Nephron (organoid): ENCODE results near the gene TSPAN11.
"Not testable (repeated sequence)": the region's sequence is repeated elsewhere in the genome, so short reads cannot be mapped to it uniquely, and the experiment has no call there.

Experiments
- H3K27ac Mint-ChIP-seq, 3 experiments: 2 replicates each; pipeline ENCODE4 v1.8.0; 2020; ENCODE audit warnings: mixed read lengths in 3 of 3, mild to moderate bottlenecking in 2 of 3, moderate library complexity in 1 of 3
- H3K27me3 Mint-ChIP-seq: 2 replicates; pipeline ENCODE4 v1.8.0; 2021; ENCODE audit warnings: low read depth, mild to moderate bottlenecking, moderate library complexity, mixed read lengths
- H3K36me3 Mint-ChIP-seq: 2 replicates; pipeline ENCODE4 v1.8.0; 2020; ENCODE audit warnings: low read depth, mixed read lengths
- H3K4me1 Mint-ChIP-seq: 2 replicates; pipeline ENCODE4 v1.8.0; 2020; ENCODE audit warnings: mixed read lengths
- H3K4me3 Mint-ChIP-seq, 3 experiments: 2 replicates each; pipeline ENCODE4 v1.8.0; 2020; ENCODE audit warnings: mild to moderate bottlenecking in 3 of 3, mixed read lengths in 3 of 3, moderate library complexity in 2 of 3
- H3K9me3 Mint-ChIP-seq: 2 replicates; pipeline ENCODE4 v1.8.0; 2020; ENCODE audit warnings: mixed read lengths
- CTCF ChIP-seq, 3 experiments: fragments of 200-600 bp; sonication (generic); IDR thresholded peaks; one replicate each; pipeline ENCODE4 v1.5.0; 2021; ENCODE audit warnings: antibody characterized with exemption in 3 of 3; ENCODE audit not compliant: unreplicated experiment in 3 of 3

TSPAN11 gene

GRCh38 chr12:30882706-30883105, 43.8 kb upstream of the TSPAN11 start:
- peaks cover 4% of the 10 kb centered on the region for H3K36me3 Mint-ChIP-seq
- H3K4me3 Mint-ChIP-seq: no peak overlapping the region
- peaks cover 14% of the 10 kb centered on the region for H3K9me3 Mint-ChIP-seq
- peak in 1 of 3 experiments; percentile 30 for TF ChIP-seq CTCF (IDR thresholded peaks at IDR 0.05; ENCODE audit: unreplicated experiment in 3 of 3)
- peaks cover 15% of the 10 kb centered on the region for H3K4me1 Mint-ChIP-seq
- peaks cover 6% of the 10 kb centered on the region for H3K27me3 Mint-ChIP-seq
- no peak overlapping the region for H3K27ac Mint-ChIP-seq

- TF ChIP-seq CTCF (IDR thresholded peaks at IDR 0.05; ENCODE audit: unreplicated experiment in 3 of 3): no peak
- Mint-ChIP-seq H3K27me3 (peaks cover 6% of the 10 kb centered on the region), H3K36me3 (peaks cover 4% of the 10 kb centered on the region), H3K9me3 (peaks cover 22% of the 10 kb centered on the region), H3K27ac (no peak overlapping the region), H3K4me1 (peaks cover 7% of the 10 kb centered on the region), H3K4me3 (no peak overlapping the region)
Observed at GRCh38 chr12:30884799-30885198, 41.7 kb upstream of the TSPAN11 start.

- no peak for TF ChIP-seq CTCF (IDR thresholded peaks at IDR 0.05; ENCODE audit: unreplicated experiment in 3 of 3)
- H3K9me3 Mint-ChIP-seq: peaks cover 26% of the 10 kb centered on the region
- no peak overlapping the region for H3K4me3 Mint-ChIP-seq
- peaks cover 2% of the 10 kb centered on the region for H3K4me1 Mint-ChIP-seq
- H3K27ac Mint-ChIP-seq: no peak overlapping the region
- peaks cover 6% of the 10 kb centered on the region for H3K27me3 Mint-ChIP-seq
- H3K36me3 Mint-ChIP-seq: peaks cover 4% of the 10 kb centered on the region
Observed at GRCh38 chr12:30885321-30885720, 41.2 kb upstream of the TSPAN11 start.

- peaks cover 41% of the 10 kb centered on the region for H3K9me3 Mint-ChIP-seq
- no peaks in the 10 kb centered on the region for H3K4me1 Mint-ChIP-seq
- H3K27ac Mint-ChIP-seq: no peak overlapping the region
- H3K36me3 Mint-ChIP-seq: peaks cover 9% of the 10 kb centered on the region
- TF ChIP-seq CTCF (IDR thresholded peaks at IDR 0.05; ENCODE audit: unreplicated experiment in 3 of 3): no peak
- H3K4me3 Mint-ChIP-seq: no peak overlapping the region
- H3K27me3 Mint-ChIP-seq: peaks cover 6% of the 10 kb centered on the region
Observed at GRCh38 chr12:30887226-30887625, 39.3 kb upstream of the TSPAN11 start.

GRCh38 chr12:30888241-30888640, 38.3 kb upstream of the TSPAN11 start:
- Mint-ChIP-seq H3K36me3 (peaks cover 9% of the 10 kb centered on the region), H3K27ac (no peak overlapping the region), H3K4me3 (no peak overlapping the region), H3K9me3 (peaks cover 45% of the 10 kb centered on the region), H3K4me1 (no peaks in the 10 kb centered on the region), H3K27me3 (peaks cover 6% of the 10 kb centered on the region)
- TF ChIP-seq CTCF (IDR thresholded peaks at IDR 0.05; ENCODE audit: unreplicated experiment in 3 of 3): no peak

- H3K36me3 Mint-ChIP-seq, H3K4me3 Mint-ChIP-seq, H3K27me3 Mint-ChIP-seq, H3K4me1 Mint-ChIP-seq, H3K27ac Mint-ChIP-seq: not testable (repeated sequence)
- H3K9me3 Mint-ChIP-seq: peaks cover 28% of the 10 kb centered on the region
Observed at GRCh38 chr12:30894531-30894930, 32.0 kb upstream of the TSPAN11 start.
